NCI-H2196 (cell line): ENCODE measurements around the gene FBXL7.

Source experiments
- DNase-seq: peaks from one replicate; lab custom pipeline; 2025; ENCODE audit not compliant: unreplicated experiment; lab: John Stamatoyannopoulos, UW

The FBXL7 gene

GRCh38 chr5:15932066-15932465 is 432.1 kb downstream of the FBXL7 start:
- no peak for DNase-seq

- DNase-seq, result no peak
Measured at GRCh38 chr5:15933259-15934207, 433.6 kb downstream of the FBXL7 start.

GRCh38 chr5:15936505-15937245 is 436.7 kb downstream of the FBXL7 start:
- no peak for DNase-seq

GRCh38 chr5:15937708-15938107 is 437.7 kb downstream of the FBXL7 start:
- no peak for DNase-seq

GRCh38 chr5:15938186-15938585 is 438.2 kb downstream of the FBXL7 start:
- no peak for DNase-seq

GRCh38 chr5:15938961-15939360 is 439.0 kb downstream of the FBXL7 start:
- DNase-seq, result no peak

GRCh38 chr5:15940905-15941304 is 440.9 kb downstream of the FBXL7 start:
- no peak for DNase-seq

- DNase-seq, result no peak
Measured at GRCh38 chr5:15943487-15943886, 443.5 kb downstream of the FBXL7 start.

- DNase-seq, result no peak
Measured at GRCh38 chr5:15946026-15946425, 446.0 kb downstream of the FBXL7 start.

GRCh38 chr5:15948190-15948589 is 448.2 kb downstream of the FBXL7 start:
- DNase-seq, result no peak

GRCh38 chr5:15951126-15951525 is 451.1 kb downstream of the FBXL7 start:
- DNase-seq, result no peak

- DNase-seq, result no peak
Measured at GRCh38 chr5:15951550-15951949, 451.6 kb downstream of the FBXL7 start.

- DNase-seq, result no peak
Measured at GRCh38 chr5:15956622-15957021, 456.6 kb downstream of the FBXL7 start.

GRCh38 chr5:15957124-15957523 is 457.1 kb downstream of the FBXL7 start:
- DNase-seq, result no peak

GRCh38 chr5:15959370-15960164 is 459.6 kb downstream of the FBXL7 start:
- no peak for DNase-seq

- no peak for DNase-seq
Measured at GRCh38 chr5:15966066-15966640, 466.2 kb downstream of the FBXL7 start.

- DNase-seq, result no peak
Measured at GRCh38 chr5:15966651-15967050, 466.7 kb downstream of the FBXL7 start.

GRCh38 chr5:15968993-15969392 is 469.0 kb downstream of the FBXL7 start:
- no peak for DNase-seq

GRCh38 chr5:15977851-15978250 is 477.9 kb downstream of the FBXL7 start:
- no peak for DNase-seq

GRCh38 chr5:15980835-15981234 is 480.9 kb downstream of the FBXL7 start:
- no peak for DNase-seq

GRCh38 chr5:15983392-15983791 is 483.4 kb downstream of the FBXL7 start:
- DNase-seq, result no peak
